Amniotic epithelial cell (primary cell): ENCODE data around the gene PXDN.
A peak's percentile ranks its signal among the peaks of the same experiment; 100 is the strongest.
"Not testable (repeated sequence)": the region's sequence is repeated elsewhere in the genome, so short reads cannot be mapped to it uniquely, and the experiment has no call there.

Source experiments
- DNase-seq: peaks from one replicate; pipeline ENCODE4 v3.0.0-alpha.2; 2010; ENCODE audit warnings: low read depth

PXDN gene

GRCh38 chr2:1742681-1743395 is 1.5 kb downstream of the PXDN start:
- peak; percentile 86 for DNase-seq

DNA sequence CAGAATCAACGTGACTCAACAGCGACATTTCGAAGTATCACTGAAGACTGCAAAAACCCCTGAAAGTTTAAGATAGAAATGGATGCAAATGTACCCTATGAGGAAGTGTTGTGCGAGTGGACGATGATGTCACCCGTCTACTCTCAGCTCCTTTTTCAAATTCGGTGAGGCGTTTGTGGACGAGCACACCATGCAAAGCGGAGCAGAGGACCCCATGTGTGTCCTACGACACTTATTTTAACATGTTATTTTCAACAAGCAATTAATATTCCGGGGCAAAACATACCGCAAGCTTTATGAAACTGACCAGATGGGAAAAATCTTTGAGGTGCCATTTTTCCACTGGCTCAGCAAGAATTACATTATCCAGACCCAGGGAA is 2.0 kb downstream of the PXDN start:
- DNase-seq = peak; percentile 51

- no peak for DNase-seq
Observed at GRCh38 chr2:1741851-1742250, 2.5 kb downstream of the PXDN start.

GRCh38 chr2:1740716-1741589 is 3.4 kb downstream of the PXDN start:
- no peak for DNase-seq

GRCh38 chr2:1739961-1740715 is 4.2 kb downstream of the PXDN start:
- peak; percentile 36 for DNase-seq

DNA sequence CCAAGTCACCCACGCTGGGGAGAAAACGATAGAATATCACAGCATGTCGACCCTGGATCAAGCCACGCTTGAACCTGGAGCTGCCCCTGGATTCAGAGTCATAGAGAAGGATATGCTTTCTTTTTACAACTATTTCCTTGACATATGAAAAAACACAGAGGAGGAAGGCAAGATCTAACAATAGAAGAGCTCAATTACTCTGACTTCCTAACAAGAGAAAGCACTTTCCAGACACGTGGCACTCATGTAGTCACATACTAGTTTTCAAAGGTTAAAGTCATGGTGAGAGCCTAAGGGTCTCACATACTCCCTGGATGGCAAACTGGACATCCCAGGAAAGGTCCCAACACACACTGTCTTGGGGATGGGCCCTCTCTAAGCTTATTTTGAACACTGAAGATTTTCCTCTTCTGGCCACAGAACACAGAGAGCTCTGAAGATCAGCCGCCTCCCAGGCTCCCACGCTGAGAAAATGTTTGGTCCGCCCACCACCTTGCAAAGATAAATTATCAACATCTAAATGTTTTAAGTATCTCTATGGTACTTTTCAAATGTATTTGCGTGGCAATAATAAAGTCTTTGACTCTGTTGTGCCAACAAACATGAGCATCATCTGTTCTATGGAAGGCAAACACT is 4.9 kb downstream of the PXDN start:
- DNase-seq = peak; percentile 63

- DNase-seq = peak; percentile 54
Observed at GRCh38 chr2:1738646-1739302, 5.5 kb downstream of the PXDN start.

DNA sequence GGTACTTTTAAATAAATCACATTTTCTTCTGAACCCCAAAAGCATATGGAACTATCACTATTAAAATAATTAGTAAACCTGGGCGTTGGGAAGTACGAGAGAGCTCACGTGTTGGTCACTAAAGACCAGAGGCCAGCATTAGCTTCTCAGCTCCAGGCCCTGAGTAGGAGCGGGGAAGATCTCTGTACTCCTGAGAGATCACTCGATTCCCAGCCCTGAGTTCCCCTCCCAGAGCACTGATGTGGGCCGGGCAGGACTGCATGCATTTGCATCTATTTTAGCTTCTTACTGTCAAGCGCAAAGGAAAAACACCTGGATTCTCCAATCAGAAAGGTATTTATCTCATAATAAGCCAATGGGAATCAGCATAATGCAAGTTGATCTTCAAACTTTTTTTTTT is 6.2 kb downstream of the PXDN start:
- DNase-seq = no peak

GRCh38 chr2:1736997-1737480 is 7.3 kb downstream of the PXDN start:
- peak; percentile 98 for DNase-seq

GRCh38 chr2:1736045-1736444 is 8.3 kb downstream of the PXDN start:
- DNase-seq = peak; percentile 91

- not testable (repeated sequence) for DNase-seq
Observed at GRCh38 chr2:1733298-1733697, 11.0 kb downstream of the PXDN start.

DNA sequence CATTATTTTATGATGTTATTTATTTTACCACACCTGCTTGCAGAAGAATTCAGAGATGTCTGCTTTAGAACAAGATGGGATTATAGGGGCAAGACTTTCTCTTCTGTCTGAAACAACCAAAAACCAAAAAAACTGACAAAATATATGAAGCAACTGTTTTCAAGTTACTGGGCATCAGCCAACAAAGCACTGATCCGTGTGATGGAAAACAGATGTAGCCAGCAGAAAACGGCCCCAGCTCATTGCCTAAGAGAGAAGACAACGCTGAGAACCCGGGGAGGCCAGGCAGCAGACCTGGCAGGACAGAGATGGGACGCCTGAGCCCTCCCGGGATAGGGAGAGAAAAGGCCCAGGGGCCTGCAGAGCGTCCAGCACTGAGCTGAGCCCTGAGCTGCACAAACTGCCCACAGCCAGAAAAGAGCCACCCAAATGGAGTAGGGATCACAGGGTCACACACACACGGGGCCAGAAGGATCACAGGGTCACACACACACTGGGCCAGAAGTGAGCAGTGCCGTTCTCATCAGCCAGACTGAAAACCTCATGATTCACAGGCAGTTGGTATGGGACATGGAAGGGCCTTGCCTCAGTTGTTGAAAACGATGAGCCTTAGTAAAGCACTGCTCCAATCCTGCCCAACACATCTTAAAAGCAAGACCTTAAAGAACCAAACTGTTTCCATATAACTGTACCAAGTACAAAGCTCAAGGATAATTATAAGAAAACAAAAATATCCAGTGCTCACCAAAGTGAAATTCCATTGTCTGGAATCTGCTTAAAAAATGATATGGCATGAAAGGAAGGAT is 12.1 kb downstream of the PXDN start:
- peak; percentile 96 for DNase-seq

DNA sequence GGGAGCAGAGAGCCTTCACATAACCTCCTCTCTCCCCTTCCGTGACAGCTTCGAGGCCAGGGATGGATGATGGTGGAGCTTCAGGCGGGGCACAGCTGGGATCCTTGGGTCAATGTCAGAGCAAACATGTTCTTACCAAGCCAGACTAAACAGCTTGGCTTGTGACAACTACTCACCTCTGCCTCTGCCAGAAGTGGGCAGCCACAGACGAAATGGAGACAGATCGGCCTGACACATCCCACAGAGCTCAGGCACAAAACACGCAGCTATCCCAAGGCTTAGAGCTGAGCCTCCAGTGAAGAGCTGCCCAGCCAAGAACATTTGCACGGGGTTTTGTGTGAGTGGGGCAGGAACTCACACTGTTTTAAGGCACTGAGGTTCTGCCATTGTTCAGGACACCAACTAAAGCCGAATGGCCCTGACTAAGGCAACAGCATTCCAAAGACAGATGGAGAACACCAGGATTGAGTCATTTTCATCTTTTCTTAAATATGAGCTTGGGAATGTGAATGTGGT is 12.8 kb downstream of the PXDN start:
- peak; percentile 90 for DNase-seq

DNA sequence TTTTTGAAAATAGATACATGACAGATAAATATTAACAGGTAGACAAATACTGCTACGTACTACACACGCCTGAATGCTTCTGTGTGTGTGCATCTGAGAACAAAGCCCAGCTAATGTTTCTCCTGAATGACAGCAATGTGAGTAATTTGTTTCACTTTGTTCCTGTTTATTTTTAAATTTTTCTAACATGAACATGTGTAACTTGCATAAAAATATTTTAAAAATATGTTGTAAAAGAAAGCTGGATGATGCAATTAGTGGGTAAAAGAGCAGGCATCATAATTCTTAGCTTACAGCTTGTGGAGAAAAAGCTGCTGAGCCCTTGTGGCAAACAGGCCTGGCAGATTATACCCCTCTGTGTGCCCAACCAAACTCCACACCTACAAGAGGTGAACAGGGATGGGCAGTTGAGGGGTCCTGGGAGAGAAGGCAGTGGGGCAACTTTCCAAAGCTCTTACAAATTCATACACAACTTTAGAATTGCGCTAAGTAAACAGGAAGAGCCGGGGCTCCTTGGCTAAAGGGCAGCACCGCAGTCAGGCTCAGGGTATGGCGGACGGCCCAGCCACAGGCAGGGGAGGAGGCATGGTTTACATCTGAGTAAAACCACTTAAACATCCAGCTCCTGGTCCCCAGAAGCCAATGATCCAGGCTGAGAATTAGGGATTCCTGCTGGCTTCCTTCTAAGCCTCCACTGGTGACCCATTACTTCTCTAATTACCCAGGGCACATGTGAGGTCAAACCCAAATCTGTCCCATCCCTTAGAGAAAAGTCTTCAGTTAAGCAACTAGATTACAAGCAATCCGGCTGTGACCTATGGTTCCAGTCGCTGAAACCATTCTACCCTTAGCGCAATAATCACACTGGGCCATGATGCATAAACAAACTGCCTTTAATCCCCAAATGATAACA is 14.0 kb downstream of the PXDN start:
- peak; percentile 95 for DNase-seq

DNA sequence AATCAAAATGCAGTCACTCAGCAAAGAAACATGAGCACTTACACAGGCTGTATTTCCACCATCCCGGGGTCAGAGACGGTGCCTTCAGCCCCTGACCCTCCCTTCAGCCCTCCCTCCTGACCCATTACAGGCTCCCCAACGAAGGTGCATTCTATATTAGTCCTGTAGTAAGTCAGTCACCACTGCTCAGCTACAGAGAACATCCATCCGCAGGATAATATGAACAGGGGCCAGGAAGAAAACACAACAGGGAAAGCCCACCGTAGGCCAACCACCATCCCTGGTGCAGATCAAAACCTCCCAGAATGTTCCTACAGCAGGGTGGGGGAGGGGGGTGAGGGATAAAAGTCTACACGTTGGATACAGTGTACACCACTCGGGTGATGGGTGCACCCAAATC is 15.1 kb downstream of the PXDN start:
- no peak for DNase-seq

DNA sequence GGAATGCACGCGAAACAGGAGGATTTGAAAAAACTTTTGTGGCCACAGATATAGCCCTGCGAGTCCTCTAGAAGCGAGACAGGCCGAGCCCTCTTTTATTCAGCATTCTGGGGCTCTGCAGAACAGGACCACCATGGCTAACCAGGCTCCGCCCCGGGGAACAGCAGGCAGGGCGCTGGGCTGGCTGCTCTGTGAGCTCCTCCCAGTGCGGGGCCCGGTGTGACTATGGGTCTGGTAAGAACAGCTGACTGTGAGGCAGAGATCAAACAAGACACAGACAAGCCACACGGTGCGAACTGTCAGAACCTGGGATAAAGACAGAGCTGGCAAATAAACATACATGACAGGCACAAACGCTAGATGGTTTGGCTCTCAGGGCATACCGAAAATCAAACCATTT is 15.5 kb downstream of the PXDN start:
- DNase-seq = peak; percentile 73

DNA sequence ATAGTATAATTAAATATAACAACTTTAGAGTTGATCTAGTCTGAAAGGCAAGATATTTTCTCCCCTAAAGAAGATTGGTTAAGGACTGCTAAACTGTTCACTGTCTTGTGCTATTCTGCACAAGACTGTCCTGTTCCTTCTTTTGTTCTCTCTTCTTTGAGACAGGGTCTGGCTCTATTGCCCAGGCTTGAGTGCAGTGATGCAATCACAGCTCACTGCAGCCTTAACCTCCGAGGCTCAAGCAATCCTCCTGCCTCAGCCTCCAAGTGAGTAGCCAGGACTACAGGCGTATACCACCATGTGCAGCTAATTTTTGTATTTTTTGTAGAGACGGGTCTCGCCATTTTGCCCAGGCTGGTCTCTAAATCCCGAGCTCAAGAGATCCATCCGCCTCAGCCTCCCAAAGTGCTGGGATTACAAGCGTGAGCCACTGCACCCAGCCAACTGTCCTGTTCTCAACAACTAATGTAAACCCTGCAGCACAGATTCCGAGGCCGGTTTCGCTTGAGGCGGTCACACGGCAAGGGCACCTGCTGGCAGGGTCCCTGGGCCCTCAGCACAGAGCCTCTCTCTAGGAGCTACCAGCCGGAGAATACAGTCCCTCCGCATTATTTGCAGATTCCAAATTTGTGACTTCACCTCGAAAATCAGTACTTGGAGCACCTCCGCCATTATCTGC is 16.4 kb downstream of the PXDN start:
- DNase-seq = no peak

- DNase-seq = no peak
Observed at GRCh38 chr2:1727101-1727771, 17.1 kb downstream of the PXDN start.
